Stomach (tissue), 9 donors: ENCODE data around the gene METTL17. TPM values are rescaled to one million over a fixed set of nuclear protein-coding genes. Genes with fewer than 3 reads are reported as not detected.

ENCODE experiments used
- DNase-seq, 2 donors: peaks; one replicate each; pipeline versions ENCODE4 v3.0.0 to v3.0.0-alpha.2; 2013 to 2019
- H3K27ac ChIP-seq, 5 donors: fragments of 200-600 bp in 4 of 5; sonication (generic) in 4 of 5; one replicate each; pipeline ENCODE4 v1.5.1; 2013 to 2019; ENCODE audit warnings: mild to moderate bottlenecking in 1 of 5, moderate library complexity in 1 of 5
- H3K27me3 ChIP-seq, 3 donors: fragments of 200-600 bp; sonication (generic); one replicate each; pipeline ENCODE4 v1.5.1; 2017 to 2019; ENCODE audit warnings: mixed run types in 1 of 3
- H3K36me3 ChIP-seq, 4 donors: fragments of 200-600 bp; sonication (generic); 1 replicate in 3 of 4; 2 replicates in 1 of 4; pipeline ENCODE4 v1.5.1; 2016 to 2019
- H3K4me1 ChIP-seq, 4 donors: fragments of 200-600 bp; sonication (generic); one replicate each; pipeline ENCODE4 v1.5.1; 2016 to 2019
- H3K4me3 ChIP-seq, 4 donors: fragments of 200-600 bp; sonication (generic) in 3 of 4; one replicate each; pipeline ENCODE4 v1.5.1; 2016 to 2019; ENCODE audit warnings: mild to moderate bottlenecking in 1 of 4
- H3K9me3 ChIP-seq, 4 donors: fragments of 200-600 bp; sonication (generic); one replicate each; pipeline ENCODE4 v1.5.1; 2016 to 2019
- CTCF ChIP-seq, 7 experiments: fragments of 450-650 bp in 4 of 7; fragments of 200-600 bp in 3 of 7; sonication (generic) in 3 of 7; IDR thresholded peaks; one replicate each; pipeline ENCODE4 v1.5.1; 2016 to 2019; ENCODE audit warnings: antibody characterized with exemption in 7 of 7, control low read depth in 2 of 7, mild to moderate bottlenecking in 1 of 7
- EP300 ChIP-seq: sonication (generic); formaldehyde crosslinking; IDR thresholded peaks from one replicate; pipeline ENCODE4 v1.6.1; 2017; ENCODE audit warnings: antibody characterized with exemption
- POLR2A ChIP-seq, 4 donors: fragments of 450-650 bp; IDR thresholded peaks; one replicate each; pipeline ENCODE4 v1.6.1; 2016; ENCODE audit warnings: antibody characterized with exemption in 4 of 4, control low read depth in 2 of 4, mild to moderate bottlenecking in 1 of 4, moderate library complexity in 1 of 4
- POLR2AphosphoS5 ChIP-seq, 3 donors: sonication (generic); formaldehyde crosslinking; IDR thresholded peaks; one replicate each; pipeline ENCODE4 v1.6.1; 2016; ENCODE audit warnings: antibody characterized with exemption in 3 of 3
- WGBS, 5 donors: extraction: QIAGEN DNeasy Blood & Tissue Kit in 3 of 5; methylation state at CpG; one replicate each; pipeline versions ENCODE4 v1.1.5 to v1.1.7; 2013 to 2018; 5-methylcytosine and 5-hydroxymethylcytosine counted together
- intact Hi-C: fragments of 100-400 bp; cut with DNase I; formaldehyde crosslinking; loops from one replicate; pipeline ENCODE4 v1.15.1; 2023; ENCODE audit warnings: low total_unique reads
- polyA plus RNA-seq, 3 donors: library from polyadenylated mRNA; stranded (reverse); fragments of 200-250 nt; gene quantifications; one replicate each; pipeline ENCODE4 v1.2.3, GENCODE V29; 2013
- total RNA-seq, 5 donors: library from RNA; depleted of rRNA; stranded (reverse); fragments of >200 nt; gene quantifications; one replicate each; pipeline versions ENCODE4 v1.1.0 to v1.2.3, GENCODE V29; 2014 to 2016
- donor health status: healthy with polysubstance abuse.
- donor health status: Bipolar disorder and iron deficiency.
- donor health status: healthy.

METTL17 gene
- total and polyA plus RNA-seq, 8 donors: 31.8 to 304 (median 88.7) TPM

- Histone ChIP-seq H3K27ac (no peak overlapping the region), H3K4me1 (peaks cover 0 to 16% (median 13%) of the 10 kb centered on the region in 4 donors), H3K9me3 (no peaks in the 10 kb centered on the region), H3K4me3 (no peak overlapping the region), H3K36me3 (no peaks in the 10 kb centered on the region), H3K27me3 (peaks cover 0 to 18% (median 0%) of the 10 kb centered on the region in 3 donors)
- DNase-seq: no peak
- TF ChIP-seq CTCF (IDR thresholded peaks at IDR 0.05) (no peak), EP300 (no peak), POLR2AphosphoS5 (IDR thresholded peaks at IDR 0.05) (no peak)
- 82 to 92% (median 87%) methylated on average over 3 of the region's 3 CpGs for WGBS, 5 donors
- intact Hi-C loops: loop anchor here (10.0 kb wide), 1 partner anchor 115 kb away; no protein-coding TSS in a partner anchor
These were observed 20.4 kb upstream of the METTL17 start for GRCh38 chr14:20969336-20969735.

- Histone ChIP-seq H3K4me3 (peak overlapping the region; percentile 60 to 68 (median 62)), H3K9me3 (no peaks in the 10 kb centered on the region), H3K27me3 (peaks cover 0 to 8% (median 0%) of the 10 kb centered on the region in 3 donors), H3K27ac (peak overlapping the region in 2 of 5 donors; percentile 66 to 82), H3K36me3 (no peaks in the 10 kb centered on the region), H3K4me1 (peaks cover 0 to 18% (median 15%) of the 10 kb centered on the region in 4 donors)
- intact Hi-C loops: no loop called here
- 16 to 25% (median 19%) methylated on average over 5 to 10 of the region's 10 CpGs for WGBS, 5 donors
- DNase-seq: no peak
- TF ChIP-seq CTCF (IDR thresholded peaks at IDR 0.05) (no peak), POLR2AphosphoS5 (IDR thresholded peaks at IDR 0.05) (no peak), POLR2A (IDR thresholded peaks at IDR 0.05) (no peak), EP300 (no peak)
These were observed 19.2 kb upstream of the METTL17 start for GRCh38 chr14:20970647-20970982.

- DNase-seq: peak; percentile 87 to 95
- peak overlapping the region; percentile 8 to 83 (median 66) for H3K27ac ChIP-seq
- intact Hi-C loops: no loop called here
- peaks cover 0 to 8% (median 0%) of the 10 kb centered on the region in 3 donors for H3K27me3 ChIP-seq
- no peaks in the 10 kb centered on the region for H3K9me3 ChIP-seq
- TF ChIP-seq CTCF (IDR thresholded peaks at IDR 0.05): peak in 5 of 7 experiments; percentile 78 to 87 (median 84)
- no peak for TF ChIP-seq POLR2A (IDR thresholded peaks at IDR 0.05)
- TF ChIP-seq EP300: no peak
- peak in 1 of 3 donors; percentile 66 for TF ChIP-seq POLR2AphosphoS5 (IDR thresholded peaks at IDR 0.05)
- H3K4me1 ChIP-seq: peaks cover 0 to 18% (median 15%) of the 10 kb centered on the region in 4 donors
- 0 to 1% (median 0%) methylated on average over 24 to 47 of the region's 47 CpGs for WGBS, 5 donors
- H3K4me3 ChIP-seq: peak overlapping the region; percentile 60 to 68 (median 62)
- H3K36me3 ChIP-seq: no peaks in the 10 kb centered on the region
These were observed 18.6 kb upstream of the METTL17 start for GRCh38 chr14:20970983-20971704.

GRCh38 chr14:20971705-20972021, 18.1 kb upstream of the METTL17 start:
- Histone ChIP-seq H3K4me1 (peaks cover 0 to 18% (median 15%) of the 10 kb centered on the region in 4 donors), H3K36me3 (no peaks in the 10 kb centered on the region), H3K27me3 (peaks cover 0 to 8% (median 0%) of the 10 kb centered on the region in 3 donors), H3K27ac (peak overlapping the region in 3 of 5 donors; percentile 66 to 83 (median 82)), H3K4me3 (peak overlapping the region; percentile 60 to 68 (median 62)), H3K9me3 (no peaks in the 10 kb centered on the region)
- 9 to 29% (median 25%) methylated on average over 8 of the region's 8 CpGs for WGBS, 5 donors
- intact Hi-C loops: no loop called here
- DNase-seq: no peak
- no peak for TF ChIP-seq EP300

GRCh38 chr14:20973501-20973900, 16.3 kb upstream of the METTL17 start:
- Histone ChIP-seq H3K27ac (no peak overlapping the region), H3K36me3 (no peaks in the 10 kb centered on the region), H3K4me1 (peaks cover 0 to 18% (median 15%) of the 10 kb centered on the region in 4 donors), H3K4me3 (no peak overlapping the region), H3K27me3 (peaks cover 0 to 4% (median 0%) of the 10 kb centered on the region in 3 donors), H3K9me3 (no peaks in the 10 kb centered on the region)
- intact Hi-C loops: no loop called here
- TF ChIP-seq POLR2AphosphoS5 (IDR thresholded peaks at IDR 0.05): no peak
- TF ChIP-seq POLR2A (IDR thresholded peaks at IDR 0.05): no peak
- no peak for TF ChIP-seq CTCF (IDR thresholded peaks at IDR 0.05)
- TF ChIP-seq EP300: no peak
- 89 to 99% (median 95%) methylated on average over 3 of the region's 3 CpGs for WGBS, 5 donors
- no peak for DNase-seq
